HepG2 (cell line): Measurements from ENCODE around the gene GRIA2. TPM values are rescaled to one million over a fixed set of nuclear protein-coding genes. Genes with fewer than 3 reads are reported as not detected.

Source experiments
- KAT8 ChIP-seq: IDR thresholded peaks from 2 replicates; pipeline ENCODE4 v1.6.1; 2016; ENCODE audit warnings: missing genetic modification reagents, missing compliant biosample characterization
- NCOA1 ChIP-seq: sonication (generic); formaldehyde crosslinking; IDR thresholded peaks from 2 replicates; pipeline ENCODE4 v1.9.0; 2021; ENCODE audit warnings: missing genetic modification reagents
- STAT5B ChIP-seq: sonication (generic); formaldehyde crosslinking; IDR thresholded peaks from 2 replicates; pipeline ENCODE4 v1.4.0; 2020; ENCODE audit warnings: missing genetic modification reagents
- TAF15 ChIP-seq: fragments of 200-400 bp; formaldehyde crosslinking; IDR thresholded peaks from one replicate; pipeline ENCODE4 v1.6.1; 2018; ENCODE audit warnings: mild to moderate bottlenecking, low read depth, low read length; ENCODE audit not compliant: poor library complexity, severe bottlenecking
- ZNF550 ChIP-seq: sonication (generic); formaldehyde crosslinking; IDR thresholded peaks from 2 replicates; pipeline ENCODE4 v1.4.0; 2020; ENCODE audit warnings: mild to moderate bottlenecking, missing genetic modification reagents, borderline replicate concordance
- ZNF607 ChIP-seq: sonication (generic); formaldehyde crosslinking; IDR thresholded peaks from 2 replicates; pipeline ENCODE4 v1.5.1; 2020; ENCODE audit warnings: missing genetic modification reagents, mild to moderate bottlenecking, borderline replicate concordance
- polyA plus RNA-seq, 8 experiments: library from polyadenylated mRNA; depleted of rRNA in 3 of 8; stranded (reverse) in 7 of 8; unstranded in 1 of 8; fragments of >200 nt; fragmentation: Illumina TruSeq in 4 of 8; extraction: Trizol in 4 of 8; gene quantifications; 2 replicates each; pipeline versions ENCODE4 v1.2.1 to v1.2.3, GENCODE V29; 2011 to 2016; ENCODE audit warnings: low read depth in 4 of 8, missing spikeins in 1 of 8, mixed read lengths in 1 of 8; ENCODE audit not compliant: insufficient read depth in 1 of 8
- total RNA-seq, 5 experiments: library from RNA; depleted of rRNA; stranded (reverse); fragments of >200 nt; fragmentation: Illumina TruSeq; extraction: Trizol; gene quantifications; 2 replicates each; pipeline ENCODE4 v1.2.3, GENCODE V29; 2016; ENCODE audit warnings: low read depth in 1 of 5
- TF ChIP-seq, protein P1 (sequence below): sonication (generic); formaldehyde crosslinking; IDR thresholded peaks from 2 replicates; pipeline ENCODE4 v1.4.0; 2020; ENCODE audit warnings: missing genetic modification reagents
- TF ChIP-seq, protein P2 (sequence below): sonication (generic); formaldehyde crosslinking; IDR thresholded peaks from 2 replicates; pipeline ENCODE4 v1.4.0; 2020; ENCODE audit warnings: mild to moderate bottlenecking, missing genetic modification reagents
- TF ChIP-seq, protein P3 (sequence below): sonication (generic); formaldehyde crosslinking; IDR thresholded peaks from 2 replicates; pipeline ENCODE4; 2020; ENCODE audit warnings: missing genetic modification reagents, mild to moderate bottlenecking, borderline replicate concordance
- TF ChIP-seq, protein P4 (sequence below): sonication (generic); formaldehyde crosslinking; IDR thresholded peaks from 2 replicates; pipeline ENCODE4 v1.4.0; 2020; ENCODE audit warnings: missing genetic modification reagents, mild to moderate bottlenecking, borderline replicate concordance

Gene GRIA2
- total and polyA plus RNA-seq, 2 of the 13 experiments (the other 11 are each of a cell fraction or from before 2014, with no cell fraction given), result not detected

DNA sequence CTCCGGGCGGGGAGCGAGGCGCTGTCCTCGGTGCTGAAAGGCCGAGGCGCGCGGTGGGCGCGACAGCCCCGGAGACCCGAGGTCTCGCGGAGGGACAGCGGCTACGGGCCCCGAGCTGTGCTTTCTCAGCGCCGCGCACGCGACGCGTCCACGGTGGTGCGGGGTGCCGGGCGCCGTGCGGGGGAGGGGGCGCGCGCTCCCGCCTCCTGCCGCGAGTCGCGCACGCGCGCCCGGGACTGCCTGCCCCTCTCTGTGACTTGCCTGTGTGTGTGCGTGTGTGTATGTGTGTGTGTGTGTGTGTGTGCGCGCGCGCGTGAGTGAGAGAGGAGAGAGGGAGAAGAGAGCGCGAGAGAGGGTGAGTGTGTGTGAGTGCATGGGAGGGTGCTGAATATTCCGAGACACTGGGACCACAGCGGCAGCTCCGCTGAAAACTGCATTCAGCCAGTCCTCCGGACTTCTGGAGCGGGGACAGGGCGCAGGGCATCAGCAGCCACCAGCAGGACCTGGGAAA lies at the start of gene GRIA2 (continued):
- TF ChIP-seq, protein P1, sequence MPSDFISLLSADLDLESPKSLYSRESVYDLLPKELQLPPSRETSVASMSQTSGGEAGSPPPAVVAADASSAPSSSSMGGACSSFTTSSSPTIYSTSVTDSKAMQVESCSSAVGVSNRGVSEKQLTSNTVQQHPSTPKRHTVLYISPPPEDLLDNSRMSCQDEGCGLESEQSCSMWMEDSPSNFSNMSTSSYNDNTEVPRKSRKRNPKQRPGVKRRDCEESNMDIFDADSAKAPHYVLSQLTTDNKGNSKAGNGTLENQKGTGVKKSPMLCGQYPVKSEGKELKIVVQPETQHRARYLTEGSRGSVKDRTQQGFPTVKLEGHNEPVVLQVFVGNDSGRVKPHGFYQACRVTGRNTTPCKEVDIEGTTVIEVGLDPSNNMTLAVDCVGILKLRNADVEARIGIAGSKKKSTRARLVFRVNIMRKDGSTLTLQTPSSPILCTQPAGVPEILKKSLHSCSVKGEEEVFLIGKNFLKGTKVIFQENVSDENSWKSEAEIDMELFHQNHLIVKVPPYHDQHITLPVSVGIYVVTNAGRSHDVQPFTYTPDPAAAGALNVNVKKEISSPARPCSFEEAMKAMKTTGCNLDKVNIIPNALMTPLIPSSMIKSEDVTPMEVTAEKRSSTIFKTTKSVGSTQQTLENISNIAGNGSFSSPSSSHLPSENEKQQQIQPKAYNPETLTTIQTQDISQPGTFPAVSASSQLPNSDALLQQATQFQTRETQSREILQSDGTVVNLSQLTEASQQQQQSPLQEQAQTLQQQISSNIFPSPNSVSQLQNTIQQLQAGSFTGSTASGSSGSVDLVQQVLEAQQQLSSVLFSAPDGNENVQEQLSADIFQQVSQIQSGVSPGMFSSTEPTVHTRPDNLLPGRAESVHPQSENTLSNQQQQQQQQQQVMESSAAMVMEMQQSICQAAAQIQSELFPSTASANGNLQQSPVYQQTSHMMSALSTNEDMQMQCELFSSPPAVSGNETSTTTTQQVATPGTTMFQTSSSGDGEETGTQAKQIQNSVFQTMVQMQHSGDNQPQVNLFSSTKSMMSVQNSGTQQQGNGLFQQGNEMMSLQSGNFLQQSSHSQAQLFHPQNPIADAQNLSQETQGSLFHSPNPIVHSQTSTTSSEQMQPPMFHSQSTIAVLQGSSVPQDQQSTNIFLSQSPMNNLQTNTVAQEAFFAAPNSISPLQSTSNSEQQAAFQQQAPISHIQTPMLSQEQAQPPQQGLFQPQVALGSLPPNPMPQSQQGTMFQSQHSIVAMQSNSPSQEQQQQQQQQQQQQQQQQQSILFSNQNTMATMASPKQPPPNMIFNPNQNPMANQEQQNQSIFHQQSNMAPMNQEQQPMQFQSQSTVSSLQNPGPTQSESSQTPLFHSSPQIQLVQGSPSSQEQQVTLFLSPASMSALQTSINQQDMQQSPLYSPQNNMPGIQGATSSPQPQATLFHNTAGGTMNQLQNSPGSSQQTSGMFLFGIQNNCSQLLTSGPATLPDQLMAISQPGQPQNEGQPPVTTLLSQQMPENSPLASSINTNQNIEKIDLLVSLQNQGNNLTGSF (CRISPR knock-in tag), result peak; percentile 80; the same call in 1 of the 2 replicates
- TF ChIP-seq, protein P2, sequence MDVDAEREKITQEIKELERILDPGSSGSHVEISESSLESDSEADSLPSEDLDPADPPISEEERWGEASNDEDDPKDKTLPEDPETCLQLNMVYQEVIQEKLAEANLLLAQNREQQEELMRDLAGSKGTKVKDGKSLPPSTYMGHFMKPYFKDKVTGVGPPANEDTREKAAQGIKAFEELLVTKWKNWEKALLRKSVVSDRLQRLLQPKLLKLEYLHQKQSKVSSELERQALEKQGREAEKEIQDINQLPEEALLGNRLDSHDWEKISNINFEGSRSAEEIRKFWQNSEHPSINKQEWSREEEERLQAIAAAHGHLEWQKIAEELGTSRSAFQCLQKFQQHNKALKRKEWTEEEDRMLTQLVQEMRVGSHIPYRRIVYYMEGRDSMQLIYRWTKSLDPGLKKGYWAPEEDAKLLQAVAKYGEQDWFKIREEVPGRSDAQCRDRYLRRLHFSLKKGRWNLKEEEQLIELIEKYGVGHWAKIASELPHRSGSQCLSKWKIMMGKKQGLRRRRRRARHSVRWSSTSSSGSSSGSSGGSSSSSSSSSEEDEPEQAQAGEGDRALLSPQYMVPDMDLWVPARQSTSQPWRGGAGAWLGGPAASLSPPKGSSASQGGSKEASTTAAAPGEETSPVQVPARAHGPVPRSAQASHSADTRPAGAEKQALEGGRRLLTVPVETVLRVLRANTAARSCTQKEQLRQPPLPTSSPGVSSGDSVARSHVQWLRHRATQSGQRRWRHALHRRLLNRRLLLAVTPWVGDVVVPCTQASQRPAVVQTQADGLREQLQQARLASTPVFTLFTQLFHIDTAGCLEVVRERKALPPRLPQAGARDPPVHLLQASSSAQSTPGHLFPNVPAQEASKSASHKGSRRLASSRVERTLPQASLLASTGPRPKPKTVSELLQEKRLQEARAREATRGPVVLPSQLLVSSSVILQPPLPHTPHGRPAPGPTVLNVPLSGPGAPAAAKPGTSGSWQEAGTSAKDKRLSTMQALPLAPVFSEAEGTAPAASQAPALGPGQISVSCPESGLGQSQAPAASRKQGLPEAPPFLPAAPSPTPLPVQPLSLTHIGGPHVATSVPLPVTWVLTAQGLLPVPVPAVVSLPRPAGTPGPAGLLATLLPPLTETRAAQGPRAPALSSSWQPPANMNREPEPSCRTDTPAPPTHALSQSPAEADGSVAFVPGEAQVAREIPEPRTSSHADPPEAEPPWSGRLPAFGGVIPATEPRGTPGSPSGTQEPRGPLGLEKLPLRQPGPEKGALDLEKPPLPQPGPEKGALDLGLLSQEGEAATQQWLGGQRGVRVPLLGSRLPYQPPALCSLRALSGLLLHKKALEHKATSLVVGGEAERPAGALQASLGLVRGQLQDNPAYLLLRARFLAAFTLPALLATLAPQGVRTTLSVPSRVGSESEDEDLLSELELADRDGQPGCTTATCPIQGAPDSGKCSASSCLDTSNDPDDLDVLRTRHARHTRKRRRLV, result no peak
- TF ChIP-seq NCOA1 (CRISPR knock-in tag) (no peak), TAF15 (no peak), STAT5B (CRISPR knock-in tag) (peak; percentile 76; the same call in 1 of the 2 replicates), KAT8 (CRISPR knock-in tag) (0 out of 2 replicates have a peak, but pooled peaks have one; percentile 28), ZNF550 (CRISPR knock-in tag) (no peak), ZNF607 (0 out of 2 replicates have a peak, but pooled peaks have one; percentile 81)
- TF ChIP-seq, protein P3, sequence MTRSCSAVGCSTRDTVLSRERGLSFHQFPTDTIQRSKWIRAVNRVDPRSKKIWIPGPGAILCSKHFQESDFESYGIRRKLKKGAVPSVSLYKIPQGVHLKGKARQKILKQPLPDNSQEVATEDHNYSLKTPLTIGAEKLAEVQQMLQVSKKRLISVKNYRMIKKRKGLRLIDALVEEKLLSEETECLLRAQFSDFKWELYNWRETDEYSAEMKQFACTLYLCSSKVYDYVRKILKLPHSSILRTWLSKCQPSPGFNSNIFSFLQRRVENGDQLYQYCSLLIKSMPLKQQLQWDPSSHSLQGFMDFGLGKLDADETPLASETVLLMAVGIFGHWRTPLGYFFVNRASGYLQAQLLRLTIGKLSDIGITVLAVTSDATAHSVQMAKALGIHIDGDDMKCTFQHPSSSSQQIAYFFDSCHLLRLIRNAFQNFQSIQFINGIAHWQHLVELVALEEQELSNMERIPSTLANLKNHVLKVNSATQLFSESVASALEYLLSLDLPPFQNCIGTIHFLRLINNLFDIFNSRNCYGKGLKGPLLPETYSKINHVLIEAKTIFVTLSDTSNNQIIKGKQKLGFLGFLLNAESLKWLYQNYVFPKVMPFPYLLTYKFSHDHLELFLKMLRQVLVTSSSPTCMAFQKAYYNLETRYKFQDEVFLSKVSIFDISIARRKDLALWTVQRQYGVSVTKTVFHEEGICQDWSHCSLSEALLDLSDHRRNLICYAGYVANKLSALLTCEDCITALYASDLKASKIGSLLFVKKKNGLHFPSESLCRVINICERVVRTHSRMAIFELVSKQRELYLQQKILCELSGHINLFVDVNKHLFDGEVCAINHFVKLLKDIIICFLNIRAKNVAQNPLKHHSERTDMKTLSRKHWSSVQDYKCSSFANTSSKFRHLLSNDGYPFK (CRISPR knock-in tag), result no peak
- TF ChIP-seq, protein P4, sequence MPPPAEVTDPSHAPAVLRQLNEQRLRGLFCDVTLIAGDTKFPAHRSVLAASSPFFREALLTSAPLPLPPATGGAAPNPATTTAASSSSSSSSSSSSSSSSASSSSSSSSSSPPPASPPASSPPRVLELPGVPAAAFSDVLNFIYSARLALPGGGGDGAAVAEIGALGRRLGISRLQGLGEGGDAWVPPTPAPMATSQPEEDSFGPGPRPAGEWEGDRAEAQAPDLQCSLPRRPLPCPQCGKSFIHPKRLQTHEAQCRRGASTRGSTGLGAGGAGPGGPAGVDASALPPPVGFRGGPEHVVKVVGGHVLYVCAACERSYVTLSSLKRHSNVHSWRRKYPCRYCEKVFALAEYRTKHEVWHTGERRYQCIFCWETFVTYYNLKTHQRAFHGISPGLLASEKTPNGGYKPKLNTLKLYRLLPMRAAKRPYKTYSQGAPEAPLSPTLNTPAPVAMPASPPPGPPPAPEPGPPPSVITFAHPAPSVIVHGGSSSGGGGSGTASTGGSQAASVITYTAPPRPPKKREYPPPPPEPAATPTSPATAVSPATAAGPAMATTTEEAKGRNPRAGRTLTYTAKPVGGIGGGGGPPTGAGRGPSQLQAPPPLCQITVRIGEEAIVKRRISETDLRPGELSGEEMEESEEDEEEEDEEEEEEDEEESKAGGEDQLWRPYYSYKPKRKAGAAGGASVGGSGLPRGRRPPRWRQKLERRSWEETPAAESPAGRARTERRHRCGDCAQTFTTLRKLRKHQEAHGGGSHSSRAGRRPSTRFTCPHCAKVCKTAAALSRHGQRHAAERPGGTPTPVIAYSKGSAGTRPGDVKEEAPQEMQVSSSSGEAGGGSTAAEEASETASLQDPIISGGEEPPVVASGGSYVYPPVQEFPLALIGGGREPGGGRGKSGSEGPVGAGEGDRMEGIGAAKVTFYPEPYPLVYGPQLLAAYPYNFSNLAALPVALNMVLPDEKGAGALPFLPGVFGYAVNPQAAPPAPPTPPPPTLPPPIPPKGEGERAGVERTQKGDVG, result no peak
